Activated CD8-positive, alpha-beta T cell treated with anti-CD3 and anti-CD28 coated beads, Interleukin-2, amount 10 ng/mL, durations not matched to agents 7 days and 5 days (primary cell): ENCODE measurements around the gene KLHL13. TPM values are rescaled to one million over a fixed set of nuclear protein-coding genes. Genes with fewer than 3 reads are reported as not detected.

Experiments
- ATAC-seq: fragments of 150-1000 bp; cut with Tn5 transposase; one replicate; pipeline ENCODE4 v1.10.0; 2021; ENCODE audit warnings: moderate library complexity
- CTCF ChIA-PET: fragments of 350-600 bp; sonication (Branson Sonifier 250); formaldehyde crosslinking; loops from one replicate; lab custom pipeline; 2021; ENCODE audit warnings: antibody characterized with exemption; lab: Charles Lee
- POLR2A ChIA-PET: fragments of 350-600 bp; sonication (Branson Sonifier 250); formaldehyde crosslinking; loops from one replicate; lab custom pipeline; 2021; ENCODE audit warnings: antibody characterized with exemption; lab: Charles Lee
- DNase-seq: peaks from one replicate; pipeline ENCODE4 v3.0.0-alpha.2; 2020
- H3K27ac Mint-ChIP-seq: one replicate; pipeline ENCODE4 v1.8.0; 2021; ENCODE audit warnings: mild to moderate bottlenecking, mixed read lengths
- H3K27me3 Mint-ChIP-seq: one replicate; pipeline ENCODE4 v1.8.0; 2021; ENCODE audit warnings: low read depth, mixed read lengths
- H3K36me3 Mint-ChIP-seq: one replicate; pipeline ENCODE4 v1.8.0; 2021; ENCODE audit warnings: low read depth, mixed read lengths
- H3K4me1 Mint-ChIP-seq: one replicate; pipeline ENCODE4 v1.8.0; 2021; ENCODE audit warnings: low read depth, mixed read lengths
- H3K4me3 Mint-ChIP-seq: one replicate; pipeline ENCODE4 v1.8.0; 2021; ENCODE audit warnings: mild to moderate bottlenecking, mixed read lengths
- H3K9me3 Mint-ChIP-seq: one replicate; pipeline ENCODE4 v1.8.0; 2022; ENCODE audit warnings: mixed read lengths; ENCODE audit not compliant: insufficient read depth
- total RNA-seq, 2 experiments: library from RNA; stranded (reverse); gene quantifications; one replicate each; pipeline ENCODE4 v1.2.3, GENCODE V29; 2021

The KLHL13 gene
- total RNA-seq, 2 experiments from 2014 or later, result 0.08 TPM; not detected in 1

- DNase-seq (no peak), ATAC-seq (no peak)
- CTCF ChIA-PET, result no interaction called here
- Mint-ChIP-seq H3K9me3 (no peaks in the 10 kb centered on the region), H3K27me3 (no peaks in the 10 kb centered on the region), H3K27ac (no peak overlapping the region), H3K4me1 (no peaks in the 10 kb centered on the region), H3K36me3 (no peaks in the 10 kb centered on the region), H3K4me3 (no peak overlapping the region)
- POLR2A ChIA-PET, result no interaction called here
Observed at GRCh38 chrX:117919755-117920154, 196.9 kb downstream of the KLHL13 start.

GRCh38 chrX:117910216-117910615, 206.4 kb downstream of the KLHL13 start:
- H3K4me1 Mint-ChIP-seq, result no peaks in the 10 kb centered on the region
- H3K36me3 Mint-ChIP-seq, result no peaks in the 10 kb centered on the region
- POLR2A ChIA-PET, result no interaction called here
- no peaks in the 10 kb centered on the region for H3K9me3 Mint-ChIP-seq
- no peak for DNase-seq
- CTCF ChIA-PET, result no interaction called here
- H3K27ac Mint-ChIP-seq, result no peak overlapping the region
- no peaks in the 10 kb centered on the region for H3K27me3 Mint-ChIP-seq
- no peak for ATAC-seq
- no peak overlapping the region for H3K4me3 Mint-ChIP-seq

- Mint-ChIP-seq H3K36me3 (no peaks in the 10 kb centered on the region), H3K27me3 (no peaks in the 10 kb centered on the region), H3K4me3 (no peak overlapping the region), H3K4me1 (peaks cover 16% of the 10 kb centered on the region), H3K9me3 (no peaks in the 10 kb centered on the region), H3K27ac (no peak overlapping the region)
- POLR2A ChIA-PET, result no interaction called here
- ATAC-seq (no peak), DNase-seq (no peak)
- CTCF ChIA-PET, result no interaction called here
Observed at GRCh38 chrX:117898226-117898625, 218.4 kb downstream of the KLHL13 start.

GRCh38 chrX:117895418-117895817, 221.2 kb downstream of the KLHL13 start:
- CTCF ChIA-PET, result no interaction called here
- no peak for ATAC-seq

GRCh38 chrX:117892469-117892868, 224.1 kb downstream of the KLHL13 start:
- no peaks in the 10 kb centered on the region for H3K36me3 Mint-ChIP-seq
- H3K27ac Mint-ChIP-seq, result no peak overlapping the region
- no peaks in the 10 kb centered on the region for H3K27me3 Mint-ChIP-seq
- CTCF ChIA-PET, result no interaction called here
- POLR2A ChIA-PET, result no interaction called here
- ATAC-seq (no peak), DNase-seq (no peak)
- H3K9me3 Mint-ChIP-seq, result no peaks in the 10 kb centered on the region
- H3K4me3 Mint-ChIP-seq, result no peak overlapping the region
- peaks cover 16% of the 10 kb centered on the region for H3K4me1 Mint-ChIP-seq

More at GRCh38 chrX:117895418-117895817, 221.2 kb downstream of the KLHL13 start:
- no peak for DNase-seq
- Mint-ChIP-seq H3K9me3 (no peaks in the 10 kb centered on the region), H3K4me1 (peaks cover 16% of the 10 kb centered on the region), H3K36me3 (no peaks in the 10 kb centered on the region), H3K27ac (no peak overlapping the region), H3K4me3 (no peak overlapping the region), H3K27me3 (no peaks in the 10 kb centered on the region)
- POLR2A ChIA-PET, result no interaction called here

- H3K9me3 Mint-ChIP-seq, result no peaks in the 10 kb centered on the region
- ChIA-PET POLR2A (no interaction called here), CTCF (no interaction called here)
- H3K27me3 Mint-ChIP-seq, result no peaks in the 10 kb centered on the region
- H3K4me3 Mint-ChIP-seq, result no peak overlapping the region
- no peak overlapping the region for H3K27ac Mint-ChIP-seq
- DNase-seq (no peak), ATAC-seq (no peak)
- no peaks in the 10 kb centered on the region for H3K4me1 Mint-ChIP-seq
- H3K36me3 Mint-ChIP-seq, result no peaks in the 10 kb centered on the region
Observed at GRCh38 chrX:117871796-117872195, 244.8 kb downstream of the KLHL13 start.

GRCh38 chrX:117860517-117860916, 256.1 kb downstream of the KLHL13 start:
- POLR2A ChIA-PET, result no interaction called here
- CTCF ChIA-PET, result no interaction called here
- Mint-ChIP-seq H3K9me3 (no peaks in the 10 kb centered on the region), H3K27me3 (no peaks in the 10 kb centered on the region), H3K36me3 (no peaks in the 10 kb centered on the region), H3K27ac (no peak overlapping the region), H3K4me1 (no peaks in the 10 kb centered on the region), H3K4me3 (no peak overlapping the region)
- no peak for DNase-seq
- no peak for ATAC-seq

GRCh38 chrX:117854806-117855205, 261.8 kb downstream of the KLHL13 start:
- no peaks in the 10 kb centered on the region for H3K36me3 Mint-ChIP-seq
- no peaks in the 10 kb centered on the region for H3K27me3 Mint-ChIP-seq
- ATAC-seq (no peak), DNase-seq (no peak)
- POLR2A ChIA-PET, result no interaction called here
- no peaks in the 10 kb centered on the region for H3K9me3 Mint-ChIP-seq
- no peaks in the 10 kb centered on the region for H3K4me1 Mint-ChIP-seq
- no peak overlapping the region for H3K4me3 Mint-ChIP-seq
- CTCF ChIA-PET, result no interaction called here
- no peak overlapping the region for H3K27ac Mint-ChIP-seq

- H3K36me3 Mint-ChIP-seq, result no peaks in the 10 kb centered on the region
- no peaks in the 10 kb centered on the region for H3K27me3 Mint-ChIP-seq
Observed at GRCh38 chrX:117851025-117851424, 265.6 kb downstream of the KLHL13 start.

More at GRCh38 chrX:117851025-117851424, 265.6 kb downstream of the KLHL13 start:
- ATAC-seq (no peak), DNase-seq (no peak)
- no peak overlapping the region for H3K27ac Mint-ChIP-seq
- ChIA-PET CTCF (no interaction called here), POLR2A (no interaction called here)
- no peaks in the 10 kb centered on the region for H3K4me1 Mint-ChIP-seq
- H3K4me3 Mint-ChIP-seq, result no peak overlapping the region
- no peaks in the 10 kb centered on the region for H3K9me3 Mint-ChIP-seq

Other genes starting within 250 kb of the KLHL13 start
- gene WDR44, start 229.3 kb upstream of the KLHL13 start, total RNA-seq, result 10 to 100 TPM; 26.5 to 29.7 TPM